HG03095 (cell line): ENCODE results near the gene SMOC2.

ENCODE experiments used
- ATAC-seq: cut with Tn5 transposase; IDR thresholded peaks from one replicate; pipeline ENCODE4 v1.9.1; 2021; ENCODE audit warnings: moderate library complexity; ENCODE audit not compliant: unreplicated experiment

Gene SMOC2

DNA sequence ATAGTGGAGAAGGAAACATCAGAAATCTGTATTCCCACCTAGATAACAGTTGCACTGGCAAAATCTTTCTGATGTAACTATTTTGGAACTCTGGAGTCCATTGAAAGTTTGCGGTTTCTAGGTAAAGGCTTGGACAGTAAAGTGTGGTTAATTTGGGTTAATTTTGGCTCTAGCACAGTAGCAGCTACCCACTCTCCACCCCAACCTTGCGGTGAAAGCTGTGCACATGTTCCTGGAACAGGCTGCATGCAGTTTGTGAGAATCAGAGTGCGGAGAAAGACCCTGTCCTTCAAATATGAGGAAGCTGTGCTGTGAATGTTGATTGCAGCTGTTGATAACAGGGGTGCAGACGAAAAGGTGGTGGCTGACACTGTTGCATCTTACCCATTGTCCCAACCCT is 38.4 kb downstream of the SMOC2 start:
- no peak for ATAC-seq

DNA sequence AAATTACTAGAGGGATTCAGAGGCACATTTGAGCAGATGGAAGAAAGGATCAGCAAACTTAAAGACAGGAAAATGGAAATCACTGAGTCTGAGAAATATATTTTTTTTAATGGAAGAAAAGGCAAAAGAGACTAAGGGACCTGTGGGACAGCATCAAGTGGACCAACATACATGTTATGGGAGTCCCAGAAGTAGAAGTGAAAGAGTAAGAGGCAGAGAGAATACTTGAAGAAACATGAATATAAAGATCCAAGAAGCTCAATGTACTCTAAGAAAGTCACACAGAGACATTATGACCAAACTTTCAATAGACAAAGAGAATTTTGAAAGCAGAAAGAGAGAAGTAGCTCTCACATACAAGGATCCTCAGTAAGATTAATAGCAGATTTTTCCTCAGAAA is 39.5 kb downstream of the SMOC2 start:
- no peak for ATAC-seq

DNA sequence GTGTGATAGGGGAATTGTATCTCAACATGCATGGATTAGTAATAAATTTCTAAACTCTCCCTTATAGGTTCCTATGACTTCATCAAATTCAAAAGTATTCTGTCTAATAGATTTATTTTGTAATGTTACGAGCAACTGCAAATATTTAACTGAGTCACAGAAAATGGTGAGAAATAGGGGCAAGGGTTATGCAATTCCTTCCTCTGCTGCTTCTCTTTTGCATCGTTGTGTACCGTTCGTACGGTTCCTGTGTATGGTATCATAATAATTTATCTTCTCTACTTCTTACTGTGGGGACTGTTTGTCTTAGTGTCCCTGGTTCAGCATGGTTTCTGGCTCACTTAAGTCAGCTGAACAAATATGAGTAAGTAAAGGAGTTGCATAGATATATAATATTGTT is 44.8 kb downstream of the SMOC2 start:
- ATAC-seq: no peak

DNA sequence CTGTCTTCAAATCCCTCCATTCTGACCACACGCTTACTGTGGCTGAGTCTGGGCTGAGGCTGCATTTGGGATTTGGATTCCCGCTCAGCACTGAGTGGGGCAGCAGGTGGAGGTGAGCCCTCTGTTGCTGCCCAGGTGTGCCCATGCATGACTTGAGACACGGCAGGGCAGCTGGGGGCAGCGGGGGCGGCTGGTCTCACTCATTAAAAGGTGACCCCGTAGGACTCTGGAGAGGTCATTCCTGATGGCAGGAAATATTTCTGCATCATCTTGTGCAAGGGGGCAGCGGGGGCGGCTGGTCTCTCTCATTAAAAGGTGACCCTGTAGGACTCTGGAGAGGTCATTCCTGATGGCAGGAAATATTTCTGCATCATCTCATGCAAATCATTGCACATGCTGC is 49.8 kb downstream of the SMOC2 start:
- ATAC-seq: no peak

DNA sequence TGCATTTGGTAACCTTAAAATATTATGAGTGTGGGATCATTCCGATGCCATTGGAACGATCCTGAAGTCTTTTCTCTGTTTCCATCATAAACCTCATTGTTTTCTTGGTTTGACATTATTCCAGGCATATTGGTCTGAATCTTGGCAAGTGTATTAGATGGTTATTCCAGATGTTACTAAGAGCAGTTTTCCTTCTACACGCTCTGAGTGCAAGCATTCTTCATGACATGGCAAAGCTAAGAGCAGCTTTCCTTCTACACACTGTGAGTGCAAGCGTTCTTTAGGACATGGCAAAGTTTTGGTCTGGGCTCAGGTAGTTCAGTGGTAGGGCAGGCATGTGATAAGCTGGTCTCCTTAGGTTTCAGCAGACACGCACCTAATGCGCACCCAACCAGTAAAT is 53.0 kb downstream of the SMOC2 start:
- ATAC-seq: no peak

DNA sequence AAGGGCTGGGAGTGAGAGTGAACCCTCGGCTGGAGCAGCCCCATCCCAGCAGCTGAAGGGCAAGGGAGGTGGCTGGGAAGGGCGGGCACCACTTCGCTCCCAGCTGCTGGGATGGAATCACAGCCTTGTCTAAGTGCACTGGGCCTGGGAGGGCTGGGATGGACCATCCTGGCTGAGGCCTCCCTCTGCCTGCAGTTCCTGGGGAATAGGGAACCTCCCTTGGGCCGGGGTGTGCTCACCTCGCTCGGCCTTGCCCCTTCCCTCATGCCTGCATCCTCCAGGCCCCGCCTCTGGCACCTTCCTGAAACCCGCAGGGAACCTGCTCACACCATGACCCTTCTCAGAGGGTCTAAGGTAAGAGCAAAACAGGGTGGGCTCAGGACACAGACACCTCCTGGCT is 53.7 kb downstream of the SMOC2 start:
- ATAC-seq: no peak

DNA sequence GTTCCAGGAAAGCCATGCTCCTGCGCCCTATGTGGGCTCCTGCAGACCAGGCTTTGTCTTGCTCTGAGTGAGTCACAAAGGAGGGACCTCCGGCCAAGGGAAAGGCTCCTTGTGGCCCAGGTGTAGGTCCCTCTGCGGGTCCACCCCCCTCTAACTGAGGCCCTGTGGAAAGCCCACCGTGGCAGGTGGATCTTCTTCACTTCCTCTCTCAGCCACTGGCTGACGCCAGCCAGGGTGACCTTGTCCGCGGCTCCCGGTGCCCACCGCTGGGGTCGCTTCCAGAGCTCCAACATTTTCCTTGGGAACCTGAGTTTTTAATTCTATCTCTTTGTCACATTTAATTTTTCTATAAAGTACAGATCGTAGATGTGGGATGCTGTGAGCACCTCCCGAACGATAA is 54.1 kb downstream of the SMOC2 start:
- no peak for ATAC-seq

DNA sequence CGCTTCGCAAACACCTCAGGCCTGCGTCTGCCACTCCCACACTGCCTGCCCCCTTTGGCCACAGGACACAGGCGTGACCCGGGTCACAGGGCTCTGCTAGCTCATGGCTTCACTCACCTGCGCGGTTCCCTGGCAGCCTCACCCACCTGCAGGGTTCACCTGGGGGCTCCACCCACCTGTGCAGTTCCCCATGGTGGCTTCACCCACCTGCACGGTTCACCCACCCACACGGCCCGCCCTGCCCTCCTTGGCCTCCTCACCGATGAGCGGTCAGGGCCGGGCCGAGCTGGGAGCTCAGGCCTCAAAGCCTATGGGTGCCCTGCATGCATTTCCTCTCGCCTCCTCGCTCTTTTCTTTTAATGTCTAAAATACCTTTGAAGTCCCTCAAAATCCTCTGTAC is 54.7 kb downstream of the SMOC2 start:
- no peak for ATAC-seq

DNA sequence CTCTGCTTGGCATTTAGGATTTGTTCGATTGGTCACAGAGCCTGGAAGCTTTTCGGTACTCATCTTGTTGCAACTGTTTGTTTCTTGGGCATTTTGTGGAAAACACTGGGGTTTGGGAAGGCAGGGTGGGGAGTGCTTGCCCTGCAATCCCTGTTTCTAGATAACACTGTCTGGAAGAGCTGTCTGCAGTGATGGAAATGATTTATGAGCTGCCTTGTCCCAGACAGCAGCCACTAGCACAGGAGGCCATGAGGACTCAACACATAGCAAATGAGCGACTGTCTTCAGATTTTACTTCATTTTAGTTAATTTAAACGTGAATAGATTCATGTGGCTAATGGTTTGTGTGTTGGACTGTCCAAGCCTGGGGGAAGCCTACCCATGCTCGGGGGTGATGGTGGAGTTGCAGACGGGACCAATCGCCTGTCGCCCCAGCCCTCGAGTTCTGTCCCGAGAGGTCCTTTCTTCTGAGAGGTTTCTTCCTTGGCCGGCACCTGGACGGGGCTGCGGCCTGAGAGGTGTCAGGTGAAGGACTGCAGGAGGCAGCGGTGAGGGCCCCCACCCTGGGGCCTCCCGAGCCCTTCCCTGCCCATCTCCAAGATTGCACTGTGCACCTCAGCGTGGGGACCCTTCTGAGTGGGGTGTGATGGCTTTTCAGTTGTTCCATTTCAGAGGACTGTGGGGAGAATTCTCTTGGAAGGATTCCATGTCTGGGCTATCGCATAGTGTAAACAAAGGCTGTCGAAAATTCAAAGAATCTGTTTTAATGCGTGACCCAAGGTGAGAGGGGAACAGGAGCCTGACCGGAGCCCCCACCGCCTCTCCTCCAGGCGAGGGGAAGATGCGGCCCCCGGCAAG is 55.4 kb downstream of the SMOC2 start:
- ATAC-seq: no peak

DNA sequence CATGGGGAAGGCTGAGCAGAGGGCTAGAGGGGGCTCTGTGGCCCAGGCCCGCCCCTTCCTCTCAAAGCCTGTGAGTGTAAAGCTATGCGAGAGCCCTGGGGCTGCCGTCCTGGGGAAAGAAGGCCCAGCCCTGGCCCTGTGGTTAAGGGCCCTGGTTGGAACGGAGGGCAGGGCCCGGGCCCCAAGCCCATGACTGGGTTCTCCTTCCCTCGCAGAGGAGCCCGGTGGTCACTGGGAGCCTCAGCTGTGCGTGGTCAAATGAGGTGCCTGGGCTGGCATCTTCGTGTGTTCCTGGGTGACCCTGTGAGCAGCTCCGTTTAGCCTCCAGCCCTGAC is 56.0 kb downstream of the SMOC2 start:
- no peak for ATAC-seq

DNA sequence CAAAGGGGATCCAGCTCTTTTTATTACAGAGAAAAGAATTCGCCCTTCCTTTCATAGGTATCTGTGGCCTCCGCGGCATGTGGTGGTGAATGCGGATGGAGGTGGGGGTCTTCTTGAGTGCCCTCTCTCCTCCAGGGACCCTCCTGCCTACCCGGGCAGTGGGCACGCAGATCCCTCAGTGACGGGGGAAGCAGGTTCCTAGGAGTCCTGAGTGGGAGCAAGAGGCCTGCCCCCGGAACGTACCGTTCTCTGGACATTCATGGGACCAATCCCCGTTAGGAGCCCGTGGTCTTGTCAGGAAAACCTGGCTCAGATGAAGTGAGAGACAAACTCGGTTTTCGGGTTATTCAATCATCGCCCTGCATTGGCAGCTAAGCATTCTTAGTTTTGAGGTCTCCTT is 56.4 kb downstream of the SMOC2 start:
- no peak for ATAC-seq

DNA sequence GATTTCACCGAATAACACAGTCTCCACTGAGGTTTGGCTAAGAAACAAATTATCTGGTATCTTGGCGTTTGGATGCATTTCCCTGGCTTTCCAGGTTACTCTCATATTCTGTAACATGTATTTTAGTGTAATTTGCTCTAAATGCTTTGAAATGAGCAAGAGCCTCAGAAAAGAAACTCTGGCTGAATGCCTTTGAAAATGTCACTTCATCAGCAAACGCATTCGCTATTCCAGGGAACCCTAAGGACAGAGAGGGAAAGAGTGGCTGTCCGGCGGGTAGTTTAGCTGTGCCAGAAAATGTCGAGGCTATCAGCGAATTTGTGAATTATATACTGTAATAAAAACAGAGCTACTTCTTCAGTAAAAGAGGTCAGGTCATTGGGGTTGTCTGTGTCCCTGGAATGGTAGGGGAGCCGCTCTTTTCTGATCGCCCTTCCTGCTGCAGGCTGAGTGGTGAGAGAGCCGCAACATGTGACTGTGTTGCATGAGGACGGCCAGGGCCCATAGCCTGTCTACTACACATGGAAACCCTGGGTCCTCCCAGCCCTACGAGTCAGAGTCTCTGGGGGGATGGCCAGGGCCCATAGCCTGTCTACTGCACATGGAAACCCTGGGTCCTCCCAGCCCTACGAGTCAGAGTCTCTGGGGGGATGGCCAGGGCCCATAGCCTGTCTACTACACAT is 57.3 kb downstream of the SMOC2 start:
- no peak for ATAC-seq

DNA sequence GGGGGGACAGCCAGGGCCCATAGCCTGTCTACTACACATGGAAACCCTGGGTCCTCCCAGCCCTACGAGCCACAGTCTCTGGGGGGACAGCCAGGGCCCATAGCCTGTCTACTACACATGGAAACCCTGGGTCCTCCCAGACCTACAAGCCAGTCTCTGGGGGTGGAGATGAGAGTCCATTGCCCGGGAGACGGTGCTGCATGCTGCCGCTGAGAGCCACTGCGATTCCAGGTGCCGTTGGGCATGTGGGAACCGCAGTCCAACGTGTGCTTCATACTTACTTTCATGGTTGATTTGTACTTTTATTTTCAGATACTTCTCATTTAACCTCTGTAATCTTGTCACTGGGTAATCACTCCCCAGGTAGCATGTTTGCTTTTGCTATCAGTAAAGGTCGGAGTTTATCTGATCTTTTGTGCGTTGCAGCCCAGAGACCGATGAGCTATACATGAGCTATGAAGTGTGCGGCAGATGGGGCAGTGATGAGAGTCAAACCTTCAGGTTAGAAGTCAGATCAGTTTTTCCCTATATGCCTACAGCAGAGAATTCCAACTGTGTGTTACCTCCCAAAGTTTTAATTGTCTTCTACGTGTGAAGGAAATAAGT is 58.2 kb downstream of the SMOC2 start:
- ATAC-seq: no peak

DNA sequence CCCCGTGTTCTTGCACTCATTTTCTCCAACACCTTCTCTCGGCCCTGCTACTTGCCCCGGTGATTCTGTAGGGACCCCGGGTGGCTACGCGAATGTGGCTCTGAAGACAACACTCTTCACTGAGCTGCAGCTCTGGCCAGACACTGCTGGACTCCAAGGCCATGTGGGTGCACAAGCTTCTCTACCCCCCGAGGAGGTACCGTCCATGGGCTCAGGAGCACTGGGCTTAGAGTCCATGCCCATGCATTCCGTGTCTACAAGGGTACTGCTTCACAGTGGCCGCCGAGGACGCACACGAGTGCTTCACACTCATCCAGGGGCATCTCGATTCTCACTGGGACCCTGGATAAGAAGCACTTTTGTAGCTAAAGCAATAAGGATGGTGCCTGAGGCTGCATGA is 59.5 kb downstream of the SMOC2 start:
- no peak for ATAC-seq

DNA sequence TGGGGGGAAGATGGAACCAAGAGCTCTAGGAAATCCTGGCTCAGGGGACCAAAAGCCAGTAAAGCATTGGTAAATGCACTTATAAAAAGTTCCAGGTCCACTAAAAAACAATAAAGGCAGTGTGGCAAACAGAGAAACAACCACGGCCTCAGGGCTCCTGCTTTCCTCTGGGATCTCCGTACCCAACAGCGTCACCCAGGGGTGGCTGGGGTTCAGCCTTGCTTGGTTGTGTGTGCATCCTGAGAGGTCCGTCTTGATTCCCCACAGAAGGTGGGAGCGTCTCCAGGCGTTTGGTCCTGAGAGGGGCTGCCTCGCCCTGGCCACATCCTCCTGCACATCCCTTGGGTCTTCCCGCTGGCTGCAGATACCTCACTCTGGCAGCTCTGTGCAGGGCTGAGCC is 60.6 kb downstream of the SMOC2 start:
- ATAC-seq: no peak

DNA sequence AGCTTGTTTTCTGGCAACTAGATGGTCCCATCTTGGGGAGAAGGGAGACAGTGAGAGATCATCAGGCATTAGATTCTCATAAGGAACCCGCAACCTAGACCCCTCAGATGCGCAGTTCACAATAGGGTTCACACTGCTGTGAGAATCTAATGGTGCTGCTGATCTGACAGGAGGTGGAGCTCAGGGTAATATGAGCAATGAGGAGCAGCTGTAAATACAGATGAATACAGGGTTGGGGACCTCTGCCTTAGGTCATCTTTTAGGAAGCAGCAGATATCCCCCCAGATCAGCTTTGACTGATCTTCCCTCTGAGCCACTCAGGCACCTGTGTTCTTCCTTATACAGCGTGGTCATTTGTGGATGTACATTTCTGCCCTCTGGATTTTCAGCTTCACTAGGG is 63.4 kb downstream of the SMOC2 start:
- no peak for ATAC-seq

DNA sequence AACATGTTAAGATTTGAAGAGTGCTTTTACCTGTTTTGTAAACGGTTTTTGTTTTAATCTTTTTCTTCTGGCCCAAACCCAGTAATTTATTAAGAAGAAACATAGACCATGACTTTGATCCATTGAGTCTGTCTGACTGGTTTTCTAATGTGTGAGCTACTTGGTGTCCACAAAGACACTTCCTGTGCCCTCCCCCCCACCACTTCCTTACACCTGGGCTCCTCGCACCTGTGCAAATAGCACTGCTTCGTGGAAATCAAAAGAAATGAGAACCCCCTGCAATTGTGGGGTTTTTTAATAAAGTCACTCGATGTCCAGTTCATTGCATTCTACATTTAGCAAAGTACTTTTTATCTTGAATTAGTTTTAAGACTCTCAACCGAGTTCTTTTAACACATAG is 65.5 kb downstream of the SMOC2 start:
- no peak for ATAC-seq

DNA sequence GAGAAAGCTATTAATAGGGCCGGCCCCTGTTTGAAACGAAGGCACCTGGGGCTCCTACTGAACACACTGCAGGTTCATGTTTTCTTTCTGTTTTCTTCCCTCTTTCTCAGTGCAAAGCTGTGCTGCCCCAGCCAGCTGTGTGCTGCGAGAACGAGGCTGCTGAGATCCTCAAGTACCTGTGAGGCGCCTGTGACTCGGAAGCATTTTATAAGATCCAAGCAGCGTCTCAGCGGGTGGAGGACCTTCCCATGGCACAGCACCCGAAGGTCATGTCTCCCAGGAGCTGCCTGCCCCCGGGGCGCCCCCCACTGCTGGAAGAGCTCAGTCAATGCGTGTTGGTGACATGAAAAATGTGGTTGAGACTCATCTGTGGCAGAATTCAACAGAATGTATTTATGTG is 66.3 kb downstream of the SMOC2 start:
- ATAC-seq: no peak

DNA sequence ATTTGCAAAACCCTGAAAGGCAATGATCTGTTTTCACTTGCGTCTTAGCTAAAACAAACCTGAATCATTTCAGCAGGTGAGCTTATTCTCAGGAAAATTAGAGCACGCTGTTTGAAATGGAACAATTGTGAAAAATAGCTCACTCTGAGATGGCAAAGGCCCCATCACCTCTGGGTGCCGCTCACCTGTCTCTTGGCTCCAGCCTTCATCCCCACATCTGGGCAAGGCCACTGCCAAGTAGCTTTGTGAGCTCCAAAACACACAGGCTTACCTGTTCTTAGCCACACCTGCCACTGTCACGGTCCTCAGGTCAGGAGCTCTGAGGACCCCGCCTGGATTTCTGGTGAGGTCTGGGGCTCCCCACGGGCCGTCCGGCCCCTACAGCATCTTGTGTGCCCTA is 66.7 kb downstream of the SMOC2 start:
- no peak for ATAC-seq

DNA sequence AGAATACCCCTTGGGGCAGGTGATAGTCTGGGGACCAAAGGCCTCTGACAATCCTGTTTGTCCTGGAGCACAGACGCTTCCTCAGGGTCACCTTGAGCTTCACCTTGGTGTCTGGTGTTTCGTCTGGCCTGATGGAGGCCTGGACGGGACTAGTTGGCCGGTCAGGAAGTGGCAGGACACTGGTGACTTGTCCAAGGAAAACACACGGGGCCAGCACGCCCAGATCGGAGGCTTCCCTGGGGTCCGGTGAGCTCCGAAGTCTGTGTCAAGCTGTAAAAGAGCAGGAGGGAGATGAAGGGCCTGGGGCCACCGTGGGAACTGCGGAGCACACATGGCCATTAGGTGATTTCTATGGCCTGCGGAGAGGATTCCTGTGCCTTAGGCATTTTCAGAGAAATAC is 67.9 kb downstream of the SMOC2 start:
- no peak for ATAC-seq

DNA sequence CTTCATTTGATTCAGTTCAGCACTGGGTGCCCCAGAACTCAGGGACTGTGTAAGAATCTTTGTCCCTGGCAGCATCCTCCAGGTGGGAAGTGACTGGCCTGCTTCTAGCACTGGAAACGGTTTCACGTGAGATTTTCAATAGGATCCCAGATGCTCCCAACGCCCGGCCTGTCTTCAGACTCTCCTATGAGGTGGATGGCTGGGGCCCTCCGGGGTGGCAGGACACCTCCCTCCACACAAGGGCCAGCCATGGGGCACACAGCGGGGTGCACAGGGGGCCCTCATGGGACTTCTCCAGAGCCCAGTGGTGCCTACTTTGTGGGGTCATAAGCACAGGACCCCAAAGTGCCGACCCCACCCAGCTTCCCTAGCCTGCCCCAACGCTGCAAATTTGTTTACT is 72.8 kb downstream of the SMOC2 start:
- ATAC-seq: no peak

DNA sequence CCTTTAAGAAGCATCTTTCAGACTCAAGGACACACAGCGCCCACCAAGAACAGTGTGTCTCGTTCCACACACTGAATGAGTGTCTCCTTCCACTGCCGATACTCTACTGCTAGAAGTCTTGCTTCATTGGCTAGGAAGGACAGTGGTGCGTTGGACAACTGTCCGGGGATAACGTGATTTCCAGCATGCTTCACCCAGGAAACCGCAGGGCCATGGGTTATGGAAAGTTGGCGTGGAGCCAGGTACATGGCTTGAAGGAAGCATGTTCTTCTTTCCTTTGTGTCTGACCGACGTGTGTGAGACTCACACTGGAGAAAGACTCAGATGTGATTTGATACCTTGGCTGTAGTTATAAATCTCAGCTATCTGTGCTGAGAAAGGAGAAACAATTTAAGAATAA is 73.2 kb downstream of the SMOC2 start:
- ATAC-seq: no peak
